SK-N-SH treated with all-trans-retinoic acid at 6 μM for 48 hours (cell line): ENCODE measurements around the gene UBE2N.

Experiments
- ATAC-seq: fragments of 200-7000 bp; cut with Tn5 transposase; 3 replicates; pipeline ENCODE4 v1.9.1; 2020; ENCODE audit warnings: mild to moderate bottlenecking, moderate library complexity
- ARNTL ChIP-seq: fragments of 450-650 bp; formaldehyde crosslinking; IDR thresholded peaks from 2 replicates; pipeline ENCODE4 v1.5.0; 2020; ENCODE audit warnings: low read depth, mild to moderate bottlenecking, moderate library complexity, borderline replicate concordance
- BACH2 ChIP-seq: fragments of 250-450 bp; sonication (Bioruptor Pico); IDR thresholded peaks from 2 replicates; pipeline ENCODE4 v1.9.0; 2021; ENCODE audit warnings: mild to moderate bottlenecking, borderline replicate concordance
- CSDC2 ChIP-seq: fragments of 250-450 bp; sonication (Bioruptor Pico); IDR thresholded peaks from 2 replicates; pipeline ENCODE4 v1.5.0; 2020; ENCODE audit warnings: mild to moderate bottlenecking, moderate library complexity
- ESRRG ChIP-seq: fragments of 250-450 bp; sonication (Bioruptor Pico); IDR thresholded peaks from 2 replicates; pipeline ENCODE4 v1.6.1; 2021; ENCODE audit warnings: mild to moderate bottlenecking
- OSR1 ChIP-seq: fragments of 250-450 bp; sonication (Bioruptor Pico); IDR thresholded peaks from 2 replicates; pipeline ENCODE4 v1.8.0; 2022; ENCODE audit warnings: moderate library complexity, mild to moderate bottlenecking, inconsistent platforms
- PATZ1 ChIP-seq: fragments of 250-450 bp; sonication (Bioruptor Pico); IDR thresholded peaks from 2 replicates; pipeline ENCODE4 v1.8.0; 2020; ENCODE audit warnings: mild to moderate bottlenecking, moderate library complexity, borderline replicate concordance
- PPARA ChIP-seq: fragments of 250-450 bp; sonication (Bioruptor Pico); IDR thresholded peaks from 2 replicates; pipeline ENCODE4 v1.5.0; 2020; ENCODE audit warnings: mild to moderate bottlenecking, borderline replicate concordance
- RARB ChIP-seq: fragments of 250-450 bp; sonication (Bioruptor Pico); IDR thresholded peaks from 2 replicates; pipeline ENCODE4 v1.8.0; 2021; ENCODE audit warnings: mild to moderate bottlenecking, moderate library complexity
- TCF4 ChIP-seq: fragments of 250-450 bp; sonication (Bioruptor Pico); IDR thresholded peaks from 2 replicates; pipeline ENCODE4 v1.8.0; 2021; ENCODE audit warnings: mild to moderate bottlenecking, moderate library complexity, borderline replicate concordance
- TSHZ2 ChIP-seq: fragments of 250-450 bp; sonication (Bioruptor Pico); IDR thresholded peaks from 2 replicates; pipeline ENCODE4 v1.5.0; 2020; ENCODE audit warnings: mild to moderate bottlenecking, moderate library complexity
- ZFP3 ChIP-seq: fragments of 250-450 bp; sonication (Bioruptor Pico); IDR thresholded peaks from 2 replicates; pipeline ENCODE4 v1.5.0; 2020; ENCODE audit warnings: mild to moderate bottlenecking, moderate library complexity
- ZNF565 ChIP-seq: fragments of 450-650 bp; formaldehyde crosslinking; conservative IDR thresholded peaks from 2 replicates; pipeline ENCODE4 v1.5.0; 2020; ENCODE audit warnings: low read depth, mild to moderate bottlenecking, moderate library complexity
- ZNF70 ChIP-seq: fragments of 450-650 bp; formaldehyde crosslinking; IDR thresholded peaks from 2 replicates; pipeline ENCODE4 v1.5.0; 2020; ENCODE audit warnings: mild to moderate bottlenecking, moderate library complexity
- ZNF8 ChIP-seq: fragments of 450-650 bp; formaldehyde crosslinking; IDR thresholded peaks from 2 replicates; pipeline ENCODE4 v1.5.0; 2020; ENCODE audit warnings: mild to moderate bottlenecking, moderate library complexity
- TF ChIP-seq, protein P1 (sequence below): fragments of 250-450 bp; sonication (Bioruptor Pico); IDR thresholded peaks from 2 replicates; pipeline ENCODE4 v1.8.0; 2021; ENCODE audit warnings: low read depth, mild to moderate bottlenecking, moderate library complexity, borderline replicate concordance
- TF ChIP-seq, protein P2 (sequence below): fragments of 250-450 bp; sonication (Bioruptor Pico); IDR thresholded peaks from 2 replicates; pipeline ENCODE4 v1.5.1; 2020; ENCODE audit warnings: low read depth, mild to moderate bottlenecking, moderate library complexity
- TF ChIP-seq, protein P3 (sequence below): fragments of 250-450 bp; sonication (Bioruptor Pico); IDR thresholded peaks from 2 replicates; pipeline ENCODE4 v1.5.1; 2021; ENCODE audit warnings: mild to moderate bottlenecking, moderate library complexity

UBE2N gene

DNA sequence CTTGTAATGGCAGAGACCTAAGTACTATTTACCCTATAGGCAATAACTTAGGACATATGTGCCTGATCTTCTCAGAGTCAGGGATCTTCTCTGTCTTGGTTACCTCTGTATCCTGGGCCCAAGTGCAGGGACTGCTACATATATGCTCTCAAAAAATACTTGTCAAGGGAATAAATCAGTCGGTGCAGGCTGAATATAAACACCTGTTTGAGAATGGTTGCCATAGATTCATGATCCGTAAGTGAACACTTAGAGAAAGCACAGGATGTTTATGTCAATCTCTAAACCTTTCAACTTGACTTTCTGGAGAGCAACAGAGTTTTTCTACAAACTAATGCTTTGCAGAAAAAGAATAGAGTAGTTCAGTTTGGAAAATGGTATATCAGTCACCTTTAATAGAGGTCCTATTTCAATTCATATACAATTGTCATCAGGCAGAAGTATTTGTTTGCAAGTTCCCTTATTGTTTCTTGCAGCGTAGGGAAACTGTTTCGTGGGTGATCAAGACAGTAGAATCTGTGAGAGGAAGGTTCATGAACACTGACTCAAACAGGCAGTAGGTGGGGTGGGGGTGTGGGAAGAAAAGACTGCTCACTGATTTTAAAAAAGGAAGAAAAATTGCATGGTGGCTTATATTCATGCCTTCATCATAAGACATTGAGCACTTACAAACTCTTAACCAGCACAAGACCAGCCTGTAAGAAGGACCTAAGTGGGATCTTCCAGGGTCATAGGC lies 6.0 kb upstream of the UBE2N start:
- ATAC-seq, result no peak
- TF ChIP-seq, protein P1, sequence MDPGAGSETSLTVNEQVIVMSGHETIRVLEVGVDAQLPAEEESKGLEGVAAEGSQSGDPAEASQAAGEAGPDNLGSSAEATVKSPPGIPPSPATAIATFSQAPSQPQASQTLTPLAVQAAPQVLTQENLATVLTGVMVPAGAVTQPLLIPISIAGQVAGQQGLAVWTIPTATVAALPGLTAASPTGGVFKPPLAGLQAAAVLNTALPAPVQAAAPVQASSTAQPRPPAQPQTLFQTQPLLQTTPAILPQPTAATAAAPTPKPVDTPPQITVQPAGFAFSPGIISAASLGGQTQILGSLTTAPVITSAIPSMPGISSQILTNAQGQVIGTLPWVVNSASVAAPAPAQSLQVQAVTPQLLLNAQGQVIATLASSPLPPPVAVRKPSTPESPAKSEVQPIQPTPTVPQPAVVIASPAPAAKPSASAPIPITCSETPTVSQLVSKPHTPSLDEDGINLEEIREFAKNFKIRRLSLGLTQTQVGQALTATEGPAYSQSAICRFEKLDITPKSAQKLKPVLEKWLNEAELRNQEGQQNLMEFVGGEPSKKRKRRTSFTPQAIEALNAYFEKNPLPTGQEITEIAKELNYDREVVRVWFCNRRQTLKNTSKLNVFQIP (CRISPR knock-in tag), result no peak
- TF ChIP-seq ZNF70 (CRISPR knock-in tag) (no peak), PATZ1 (no peak), RARB (CRISPR knock-in tag) (no peak), OSR1 (CRISPR knock-in tag) (no peak), ZFP3 (CRISPR knock-in tag) (no peak), ZNF8 (no peak), PPARA (CRISPR knock-in tag) (no peak)

- TF ChIP-seq ESRRG (CRISPR knock-in tag) (no peak), CSDC2 (no peak), PATZ1 (no peak)
- no peak for ATAC-seq
Observed at GRCh38 chr12:93443576-93443975, 1.8 kb upstream of the UBE2N start.

- TF ChIP-seq BACH2 (CRISPR knock-in tag) (no peak), TSHZ2 (CRISPR knock-in tag) (no peak), ARNTL (CRISPR knock-in tag) (no peak), ZNF70 (CRISPR knock-in tag) (no peak), TCF4 (CRISPR knock-in tag) (no peak), ZNF8 (no peak)
- TF ChIP-seq, protein P2, sequence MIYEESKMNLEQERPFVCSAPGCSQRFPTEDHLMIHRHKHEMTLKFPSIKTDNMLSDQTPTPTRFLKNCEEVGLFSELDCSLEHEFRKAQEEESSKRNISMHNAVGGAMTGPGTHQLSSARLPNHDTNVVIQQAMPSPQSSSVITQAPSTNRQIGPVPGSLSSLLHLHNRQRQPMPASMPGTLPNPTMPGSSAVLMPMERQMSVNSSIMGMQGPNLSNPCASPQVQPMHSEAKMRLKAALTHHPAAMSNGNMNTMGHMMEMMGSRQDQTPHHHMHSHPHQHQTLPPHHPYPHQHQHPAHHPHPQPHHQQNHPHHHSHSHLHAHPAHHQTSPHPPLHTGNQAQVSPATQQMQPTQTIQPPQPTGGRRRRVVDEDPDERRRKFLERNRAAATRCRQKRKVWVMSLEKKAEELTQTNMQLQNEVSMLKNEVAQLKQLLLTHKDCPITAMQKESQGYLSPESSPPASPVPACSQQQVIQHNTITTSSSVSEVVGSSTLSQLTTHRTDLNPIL, result no peak
- TF ChIP-seq, all 23 proteins: peak for 0
- peak; percentile 34 for ATAC-seq
Observed at GRCh38 chr12:93442411-93443340, 929 bp upstream of the UBE2N start.

- ATAC-seq, result peak; percentile 4; the same call in 2 of the 3 replicates
- TF ChIP-seq ZNF565 (CRISPR knock-in tag) (no peak), PPARA (CRISPR knock-in tag) (no peak), ARNTL (CRISPR knock-in tag) (no peak)
- TF ChIP-seq, protein P3, sequence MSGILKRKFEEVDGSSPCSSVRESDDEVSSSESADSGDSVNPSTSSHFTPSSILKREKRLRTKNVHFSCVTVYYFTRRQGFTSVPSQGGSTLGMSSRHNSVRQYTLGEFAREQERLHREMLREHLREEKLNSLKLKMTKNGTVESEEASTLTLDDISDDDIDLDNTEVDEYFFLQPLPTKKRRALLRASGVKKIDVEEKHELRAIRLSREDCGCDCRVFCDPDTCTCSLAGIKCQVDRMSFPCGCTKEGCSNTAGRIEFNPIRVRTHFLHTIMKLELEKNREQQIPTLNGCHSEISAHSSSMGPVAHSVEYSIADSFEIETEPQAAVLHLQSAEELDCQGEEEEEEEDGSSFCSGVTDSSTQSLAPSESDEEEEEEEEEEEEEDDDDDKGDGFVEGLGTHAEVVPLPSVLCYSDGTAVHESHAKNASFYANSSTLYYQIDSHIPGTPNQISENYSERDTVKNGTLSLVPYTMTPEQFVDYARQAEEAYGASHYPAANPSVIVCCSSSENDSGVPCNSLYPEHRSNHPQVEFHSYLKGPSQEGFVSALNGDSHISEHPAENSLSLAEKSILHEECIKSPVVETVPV (CRISPR knock-in tag), result no peak
Observed at GRCh38 chr12:93441081-93441616, 598 bp downstream of the UBE2N start.
